HuH-7.5 (cell line): ENCODE data around the gene PSMD11.
"Not testable (repeated sequence)": the region's sequence is repeated elsewhere in the genome, so short reads cannot be mapped to it uniquely, and the experiment has no call there.

Experiments used
- DNase-seq: peaks from one replicate; pipeline ENCODE4 v3.0.0; 2011; ENCODE audit warnings: low spot score

PSMD11 gene

GRCh38 chr17:32444301-32445073 is at the start of gene PSMD11:
Gene PSMD11, plus strand, starts transcription at chr17:32444510. Its CDS starts 14 bp downstream, at chr17:32444524.
- peak; percentile 84 for DNase-seq

DNA sequence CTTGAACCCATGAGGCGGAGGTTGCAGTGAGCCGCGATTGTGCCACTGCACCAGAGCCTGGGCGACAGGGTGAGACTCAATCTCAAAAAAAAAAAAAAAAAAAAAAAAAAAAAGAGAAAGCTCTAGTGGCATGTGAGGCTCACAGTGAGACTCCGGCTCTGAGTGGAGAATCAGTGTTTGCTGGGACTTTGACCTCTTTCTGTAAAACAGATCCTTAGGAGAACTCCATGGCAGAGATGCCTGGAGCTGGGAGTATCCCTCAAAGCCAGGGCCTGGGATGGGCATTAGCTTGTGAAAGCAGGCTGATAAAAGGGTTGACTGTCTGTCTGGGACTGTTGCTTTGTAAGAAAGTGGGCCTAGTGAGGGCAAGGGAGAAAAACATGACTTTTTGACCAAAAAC is 48.0 kb upstream of the PSMD11 start:
- no peak for DNase-seq

DNA sequence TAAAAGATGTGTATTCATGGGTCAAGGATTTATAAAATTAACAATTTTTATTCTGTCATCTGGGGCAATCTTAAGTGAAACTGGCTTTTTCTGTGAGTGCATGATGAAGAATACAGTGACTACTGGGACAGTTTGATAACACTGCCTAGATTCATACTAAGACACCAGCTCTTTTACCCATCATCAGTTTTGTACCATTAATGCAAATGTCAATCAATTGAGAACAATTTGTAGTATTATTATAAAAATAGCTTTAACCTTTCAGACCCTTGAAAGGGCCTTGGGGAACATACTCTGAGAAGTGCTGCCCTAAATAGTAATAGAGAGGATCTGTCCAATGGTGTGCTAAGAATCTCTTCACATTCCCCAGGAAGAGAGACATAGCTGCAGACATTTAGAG is 45.4 kb upstream of the PSMD11 start:
- no peak for DNase-seq

DNA sequence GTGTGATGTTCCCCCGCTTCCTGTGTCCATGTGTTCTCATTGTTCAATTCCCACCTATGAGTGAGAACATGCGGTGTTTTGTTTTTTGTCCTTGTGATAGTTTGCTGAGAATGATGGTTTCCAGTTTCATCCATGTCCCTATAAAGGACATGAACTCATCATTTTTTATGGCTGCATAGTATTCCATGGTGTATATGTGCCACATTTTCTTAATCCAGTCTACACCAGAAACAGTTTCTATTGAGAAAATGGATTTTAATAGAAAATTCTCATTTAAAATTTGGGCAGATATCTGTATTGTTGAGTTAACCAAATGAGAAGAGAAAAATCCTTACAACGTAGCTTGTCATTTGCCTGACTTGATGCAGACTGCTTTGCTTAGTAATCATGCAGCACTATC is 34.2 kb upstream of the PSMD11 start:
- DNase-seq, result not testable (repeated sequence)

- DNase-seq, result no peak
These were observed 17.4 kb upstream of the PSMD11 start for GRCh38 chr17:32426894-32427293.

DNA sequence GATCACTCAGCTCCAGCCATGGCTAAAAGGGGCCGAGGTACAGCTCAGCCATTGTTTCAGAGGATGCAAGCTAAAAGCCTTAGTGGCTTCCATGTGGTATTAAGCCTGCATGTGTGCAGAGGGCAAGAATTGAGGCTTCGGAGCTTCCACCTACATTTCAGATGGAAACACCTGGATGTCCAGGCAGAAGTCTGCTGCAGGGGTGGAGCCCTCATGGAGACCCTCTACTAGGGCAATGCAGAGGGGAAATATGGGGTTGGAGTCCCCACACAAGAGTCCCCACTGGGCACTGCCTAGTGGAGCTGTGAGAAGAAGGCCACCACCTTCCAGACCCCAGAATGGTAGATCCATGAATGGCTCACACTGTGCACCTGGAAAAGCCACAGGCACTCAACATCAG is 14.7 kb upstream of the PSMD11 start:
- no peak for DNase-seq

- DNase-seq, result no peak
These were observed 3.6 kb upstream of the PSMD11 start for GRCh38 chr17:32440722-32441121.

DNA sequence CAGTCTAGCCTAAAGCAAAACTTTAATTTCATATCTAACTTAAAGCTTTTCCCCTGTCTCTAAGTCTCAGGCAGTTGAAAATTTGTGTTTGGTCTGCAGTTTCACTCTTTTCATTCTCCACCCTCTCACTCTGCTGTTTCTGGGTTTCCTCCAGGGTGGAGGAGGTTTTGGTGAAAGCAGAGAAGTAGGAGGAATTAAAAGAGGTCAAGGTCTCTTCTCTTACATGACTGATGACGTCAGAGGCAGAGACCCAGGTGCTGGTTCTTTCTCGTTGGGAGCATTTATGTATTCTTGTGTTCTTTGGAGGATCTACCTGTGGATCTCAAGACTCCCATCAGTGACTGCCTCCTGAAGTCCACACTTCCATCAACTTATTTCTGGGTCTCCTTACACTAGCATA is 2.4 kb upstream of the PSMD11 start:
- no peak for DNase-seq

- no peak for DNase-seq
These were observed 446 bp upstream of the PSMD11 start for GRCh38 chr17:32443827-32444300.

DNA sequence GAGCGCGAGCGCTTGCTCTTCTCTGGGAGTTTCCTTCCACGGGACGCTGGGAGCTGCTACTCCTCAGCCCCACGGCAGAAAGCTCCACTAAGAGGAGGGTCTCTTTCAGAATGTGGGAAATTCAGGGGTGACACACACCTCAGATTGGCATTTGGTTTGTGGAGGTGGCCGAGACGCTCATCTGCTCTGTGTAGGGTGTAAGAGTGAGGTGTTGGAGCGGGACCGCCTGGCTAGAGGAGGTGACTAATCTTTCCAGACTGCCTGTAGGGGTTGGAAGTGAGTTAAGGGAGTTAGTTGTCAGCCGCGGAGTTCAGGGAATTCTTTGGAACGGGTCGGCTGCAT is 735 bp downstream of the PSMD11 start:
- DNase-seq, result no peak

DNA sequence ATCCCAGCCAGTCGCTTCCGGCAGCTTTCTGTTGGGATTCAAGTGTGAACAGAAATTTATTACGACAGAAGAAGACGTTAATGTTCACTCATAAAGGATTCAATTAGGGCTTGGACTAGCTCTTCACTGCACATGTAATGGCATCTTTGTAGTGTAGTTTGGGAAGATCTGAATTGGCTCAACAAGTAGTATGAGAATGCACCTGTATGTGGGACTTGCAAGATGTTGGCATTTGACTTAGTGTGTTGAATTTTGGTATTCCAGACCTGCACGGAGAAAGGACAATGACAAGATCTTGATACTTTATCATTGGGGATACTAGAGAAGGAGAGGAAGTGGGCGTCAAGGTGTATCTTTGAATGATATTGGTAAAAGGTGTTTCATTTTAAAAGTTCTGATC is 1.2 kb downstream of the PSMD11 start:
- DNase-seq, result no peak

DNA sequence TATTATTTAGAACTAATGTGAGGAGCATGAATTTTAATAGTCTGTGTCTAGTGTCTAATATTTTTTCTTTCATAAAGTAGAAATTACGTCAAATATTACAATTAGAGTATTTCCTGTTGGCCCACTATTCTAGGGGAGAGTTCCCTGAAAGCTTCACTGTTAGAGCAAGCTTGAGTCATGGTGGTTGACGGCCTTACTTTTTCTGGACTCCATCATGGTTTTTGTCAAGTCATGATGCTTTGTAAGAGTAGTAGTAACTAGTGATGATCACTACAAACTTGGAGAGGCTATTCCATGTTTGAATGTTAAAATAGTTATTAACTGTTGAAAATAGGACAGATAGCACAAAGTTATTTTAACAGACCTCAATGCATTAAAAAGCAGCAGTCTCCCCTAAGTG is 1.7 kb downstream of the PSMD11 start:
- DNase-seq, result no peak

GRCh38 chr17:32446949-32447348 is 2.6 kb downstream of the PSMD11 start:
- DNase-seq, result no peak

- DNase-seq, result no peak
These were observed 5.7 kb downstream of the PSMD11 start for GRCh38 chr17:32449963-32450362.

DNA sequence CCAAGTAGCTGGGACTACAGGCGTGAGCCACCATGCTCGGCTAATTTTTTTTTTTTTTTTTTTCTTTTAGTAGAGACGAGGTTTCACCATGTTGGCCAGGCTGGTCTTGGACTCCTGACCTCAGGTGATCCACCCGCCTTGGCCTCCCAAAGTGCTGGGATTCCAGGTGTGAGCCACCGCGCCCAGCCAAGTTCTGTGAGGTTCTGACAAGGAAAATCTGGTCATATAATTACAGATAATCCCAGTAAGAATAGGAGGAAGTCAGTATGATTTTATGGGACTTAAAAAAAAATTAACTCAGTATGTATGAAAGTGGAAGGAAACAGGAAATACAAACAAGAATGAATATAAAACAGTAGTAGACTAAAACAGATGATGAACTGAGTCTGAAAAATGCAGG is 6.1 kb downstream of the PSMD11 start:
- not testable (repeated sequence) for DNase-seq

DNA sequence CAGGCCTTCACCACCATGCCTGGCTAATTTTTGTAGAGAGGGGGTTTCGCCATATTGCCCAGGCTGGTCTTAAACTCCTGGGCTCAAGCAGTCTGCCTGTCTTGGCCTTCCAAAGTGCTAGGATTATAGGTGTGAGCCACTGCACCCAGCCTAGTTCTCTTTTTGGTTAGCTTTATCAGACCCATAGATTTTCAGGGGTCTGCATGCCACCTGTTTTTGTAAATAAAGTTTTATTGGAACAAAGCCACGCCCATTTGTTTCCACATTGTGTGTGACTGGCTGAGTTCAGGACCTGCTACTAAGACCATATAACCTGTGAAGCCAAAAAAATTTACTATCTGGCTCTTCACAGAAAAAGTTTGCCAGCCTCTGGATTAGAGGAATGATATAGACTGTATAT is 7.6 kb downstream of the PSMD11 start:
- no peak for DNase-seq

DNA sequence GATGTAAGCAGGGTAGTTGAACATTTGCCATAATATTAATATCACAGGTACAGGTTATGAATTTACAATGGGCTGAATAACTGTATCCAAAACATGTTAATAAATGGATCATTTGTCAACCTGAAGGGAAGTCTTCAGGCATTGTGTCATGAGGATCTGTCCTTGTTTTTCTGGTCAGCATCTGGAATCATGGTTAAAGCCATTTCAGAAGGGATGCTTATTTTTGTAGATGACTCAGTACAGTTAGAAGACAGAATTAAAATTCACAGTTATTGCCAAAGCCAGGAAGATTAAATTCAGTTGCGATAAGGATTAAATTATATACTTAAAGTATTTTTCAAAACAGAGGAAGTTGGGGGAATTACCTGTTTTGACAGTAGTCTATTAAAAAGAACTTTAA is 8.0 kb downstream of the PSMD11 start:
- no peak for DNase-seq

GRCh38 chr17:32453370-32453769 is 9.1 kb downstream of the PSMD11 start:
- DNase-seq, result no peak

DNA sequence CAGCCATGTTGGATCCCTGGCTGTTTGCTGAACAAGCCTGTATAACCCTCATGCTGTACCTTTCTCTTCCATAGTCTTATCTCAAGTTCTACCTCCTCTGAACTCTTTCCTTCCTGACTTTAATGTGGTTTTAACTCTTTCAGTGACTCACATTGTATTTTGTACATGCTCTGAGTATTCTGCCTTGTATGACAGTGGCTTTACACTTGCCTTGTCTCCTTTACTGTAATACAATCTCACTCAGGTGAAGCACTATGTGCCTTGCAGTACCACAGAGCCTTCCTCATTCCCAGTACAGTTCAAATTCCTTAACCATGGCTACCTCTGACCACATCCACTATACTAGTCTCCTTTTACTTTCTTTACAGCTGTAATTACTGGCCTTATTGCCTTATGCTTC is 14.1 kb downstream of the PSMD11 start:
- DNase-seq, result no peak

- DNase-seq, result no peak
These were observed 15.7 kb downstream of the PSMD11 start for GRCh38 chr17:32460054-32460453.

DNA sequence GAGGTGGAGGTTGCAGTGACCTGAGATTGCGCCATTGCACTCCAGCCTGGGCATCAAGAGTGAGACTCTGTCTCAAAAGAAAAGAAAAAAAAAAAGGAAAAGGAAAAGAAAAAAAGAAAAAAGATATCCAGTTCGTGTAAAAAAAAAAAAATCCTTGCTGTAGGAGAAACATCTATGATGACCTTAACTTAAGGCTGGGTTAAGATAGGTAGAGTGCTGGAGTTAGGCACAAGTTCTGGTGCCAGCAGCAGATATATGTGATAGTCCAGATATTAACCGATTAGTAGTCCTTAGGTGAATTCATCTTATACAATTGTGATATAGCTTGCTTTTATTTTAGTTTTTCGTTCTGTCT is 17.2 kb downstream of the PSMD11 start:
- DNase-seq, result no peak

- DNase-seq, result no peak
These were observed 17.7 kb downstream of the PSMD11 start for GRCh38 chr17:32461853-32462617.

- no peak for DNase-seq
These were observed 19.0 kb downstream of the PSMD11 start for GRCh38 chr17:32463304-32463703.

GRCh38 chr17:32464374-32464773 is 20.1 kb downstream of the PSMD11 start:
- DNase-seq, result no peak
